Prostate gland (tissue), 2 donors: Measurements from ENCODE around the gene E4F1. TPM values are rescaled to one million over a fixed set of nuclear protein-coding genes. Genes with fewer than 3 reads are reported as not detected.
"Not testable (repeated sequence)": the region's sequence is repeated elsewhere in the genome, so short reads cannot be mapped to it uniquely, and the experiment has no call there.

ENCODE experiments used
- DNase-seq: peaks from one replicate; pipeline ENCODE4 v3.0.0-alpha.2; 2019; ENCODE audit warnings: low spot score
- H3K27ac ChIP-seq, 2 donors: fragments of 200-600 bp; sonication (generic); 2 replicates each; pipeline ENCODE4 v1.5.1; 2017 to 2019
- H3K27me3 ChIP-seq: fragments of 200-600 bp; sonication (generic); replicated peaks from 2 replicates; pipeline ENCODE4 v1.5.1; 2019; ENCODE audit not compliant: insufficient read depth
- H3K36me3 ChIP-seq, 2 donors: fragments of 200-600 bp; sonication (generic); 1 replicate in 1 of 2; 2 replicates in 1 of 2; pipeline versions ENCODE4 v1.5.1 to v1.8.1; 2017 to 2019
- H3K4me1 ChIP-seq: fragments of 200-600 bp; sonication (generic); replicated peaks from 2 replicates; pipeline ENCODE4 v1.5.1; 2019
- H3K4me3 ChIP-seq, 2 donors: fragments of 200-600 bp; sonication (generic); 2 replicates each; pipeline ENCODE4 v1.5.1; 2017 to 2019
- H3K9me3 ChIP-seq: fragments of 200-600 bp; sonication (generic); 2 replicates; pipeline ENCODE4 v1.5.1; 2017
- POLR2A ChIP-seq: fragments of 450-650 bp; IDR thresholded peaks from one replicate; pipeline ENCODE4 v1.6.1; 2016; ENCODE audit warnings: antibody characterized with exemption, mild to moderate bottlenecking
- POLR2AphosphoS5 ChIP-seq: sonication (generic); formaldehyde crosslinking; IDR thresholded peaks from one replicate; pipeline ENCODE4 v1.6.1; 2017; ENCODE audit warnings: antibody characterized with exemption
- WGBS: methylation state at CpG from one replicate; pipeline ENCODE4 v1.1.5; 2018; 5-methylcytosine and 5-hydroxymethylcytosine counted together
- intact Hi-C: fragments of 100-400 bp; cut with DNase I; formaldehyde crosslinking; loops from one replicate; pipeline ENCODE4 v1.14.2; 2022
- total RNA-seq, 2 donors: library from RNA; depleted of rRNA; stranded (reverse); fragments of >200 nt; gene quantifications; one replicate each; pipeline ENCODE4 v1.1.0, GENCODE V29; 2016
- TF ChIP-seq, protein P1 (sequence below), 4 experiments: fragments of 200-600 bp in 2 of 4; fragments of 450-650 bp in 2 of 4; sonication (generic) in 2 of 4; IDR thresholded peaks; 1 replicate in 3 of 4; 2 replicates in 1 of 4; pipeline ENCODE4 v1.5.1; 2016 to 2019; ENCODE audit warnings: antibody characterized with exemption in 4 of 4, mild to moderate bottlenecking in 2 of 4, moderate library complexity in 2 of 4

Gene E4F1
- total RNA-seq, 2 donors from 2014 or later = 38.7 to 69.1 TPM

- not testable (repeated sequence) for H3K27me3 ChIP-seq, H3K9me3 ChIP-seq, H3K4me1 ChIP-seq, DNase-seq, H3K36me3 ChIP-seq
- WGBS = under 1% methylated on average over 52 of the region's 54 CpGs
- Histone ChIP-seq H3K27ac (peak overlapping the region; percentile 95 to 97), H3K4me3 (peak overlapping the region; percentile 56 to 68)
- intact Hi-C loops = loop anchor here (5.0 kb wide), 1 partner anchor 235 kb away; no protein-coding TSS in a partner anchor
Measured at GRCh38 chr16:2267505-2267912, 44.1 kb downstream of the E4F1 start.

- Histone ChIP-seq H3K27me3 (no peaks in the 10 kb centered on the region), H3K9me3 (no peaks in the 10 kb centered on the region), H3K4me1 (peaks cover 7% of the 10 kb centered on the region), H3K36me3 (no peaks in the 10 kb centered on the region), H3K27ac (peak within 1 kb of the TSS; percentile 95 to 97), H3K4me3 (peak within 1 kb of the TSS; percentile 56 to 68)
- peak; percentile 94 for DNase-seq
- intact Hi-C loops = loop anchor here (5.0 kb wide), 1 partner anchor 234 kb away; no protein-coding TSS in a partner anchor
- WGBS = under 1% methylated on average over 75 of the region's 88 CpGs
- TF ChIP-seq, protein P1, sequence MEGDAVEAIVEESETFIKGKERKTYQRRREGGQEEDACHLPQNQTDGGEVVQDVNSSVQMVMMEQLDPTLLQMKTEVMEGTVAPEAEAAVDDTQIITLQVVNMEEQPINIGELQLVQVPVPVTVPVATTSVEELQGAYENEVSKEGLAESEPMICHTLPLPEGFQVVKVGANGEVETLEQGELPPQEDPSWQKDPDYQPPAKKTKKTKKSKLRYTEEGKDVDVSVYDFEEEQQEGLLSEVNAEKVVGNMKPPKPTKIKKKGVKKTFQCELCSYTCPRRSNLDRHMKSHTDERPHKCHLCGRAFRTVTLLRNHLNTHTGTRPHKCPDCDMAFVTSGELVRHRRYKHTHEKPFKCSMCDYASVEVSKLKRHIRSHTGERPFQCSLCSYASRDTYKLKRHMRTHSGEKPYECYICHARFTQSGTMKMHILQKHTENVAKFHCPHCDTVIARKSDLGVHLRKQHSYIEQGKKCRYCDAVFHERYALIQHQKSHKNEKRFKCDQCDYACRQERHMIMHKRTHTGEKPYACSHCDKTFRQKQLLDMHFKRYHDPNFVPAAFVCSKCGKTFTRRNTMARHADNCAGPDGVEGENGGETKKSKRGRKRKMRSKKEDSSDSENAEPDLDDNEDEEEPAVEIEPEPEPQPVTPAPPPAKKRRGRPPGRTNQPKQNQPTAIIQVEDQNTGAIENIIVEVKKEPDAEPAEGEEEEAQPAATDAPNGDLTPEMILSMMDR (IDR thresholded peaks at IDR 0.05) = peak in 2 of 4 experiments; percentile 30 to 35
- peak; percentile 97 for TF ChIP-seq POLR2AphosphoS5
- peak; percentile 91 for TF ChIP-seq POLR2A
Measured at GRCh38 chr16:2267913-2268666, 44.7 kb downstream of the E4F1 start, which contains the start of gene RNPS1. Gene RNPS1, minus strand, starts transcription at chr16:2268126. Its CDS starts 3,483 bp downstream, at chr16:2264643.

DNA sequence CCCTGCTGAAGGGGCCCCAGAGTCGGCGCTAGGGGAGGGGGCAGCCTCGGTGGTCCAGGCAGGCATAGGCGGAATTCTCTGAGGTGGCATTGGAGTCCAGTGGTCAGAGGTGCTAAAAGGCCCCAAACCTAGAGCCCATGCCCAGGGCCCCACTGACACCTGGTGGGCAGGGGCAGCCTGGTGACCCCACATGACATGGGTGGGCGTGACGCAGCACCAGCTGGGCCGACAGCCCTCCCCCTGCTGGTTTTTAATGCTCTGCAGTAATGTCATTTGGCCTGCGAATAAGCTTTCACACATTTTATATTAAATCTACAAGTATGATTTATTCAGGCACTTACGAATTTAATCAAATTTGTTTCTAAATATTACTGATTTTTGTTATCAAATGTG is 46.7 kb downstream of the E4F1 start:
- DNase-seq = no peak
- H3K4me1 ChIP-seq = peaks cover 4% of the 10 kb centered on the region
- intact Hi-C loops = no loop called here
- H3K36me3 ChIP-seq = no peaks in the 10 kb centered on the region
- WGBS = 90% methylated on average over 9 of the region's 9 CpGs
- no peak overlapping the region for H3K27ac ChIP-seq
- H3K4me3 ChIP-seq = no peak overlapping the region
- no peaks in the 10 kb centered on the region for H3K9me3 ChIP-seq
- TF ChIP-seq, protein P1 (IDR thresholded peaks at IDR 0.05) = no peak
- no peak for TF ChIP-seq POLR2A
- TF ChIP-seq POLR2AphosphoS5 = no peak
- no peaks in the 10 kb centered on the region for H3K27me3 ChIP-seq

DNA sequence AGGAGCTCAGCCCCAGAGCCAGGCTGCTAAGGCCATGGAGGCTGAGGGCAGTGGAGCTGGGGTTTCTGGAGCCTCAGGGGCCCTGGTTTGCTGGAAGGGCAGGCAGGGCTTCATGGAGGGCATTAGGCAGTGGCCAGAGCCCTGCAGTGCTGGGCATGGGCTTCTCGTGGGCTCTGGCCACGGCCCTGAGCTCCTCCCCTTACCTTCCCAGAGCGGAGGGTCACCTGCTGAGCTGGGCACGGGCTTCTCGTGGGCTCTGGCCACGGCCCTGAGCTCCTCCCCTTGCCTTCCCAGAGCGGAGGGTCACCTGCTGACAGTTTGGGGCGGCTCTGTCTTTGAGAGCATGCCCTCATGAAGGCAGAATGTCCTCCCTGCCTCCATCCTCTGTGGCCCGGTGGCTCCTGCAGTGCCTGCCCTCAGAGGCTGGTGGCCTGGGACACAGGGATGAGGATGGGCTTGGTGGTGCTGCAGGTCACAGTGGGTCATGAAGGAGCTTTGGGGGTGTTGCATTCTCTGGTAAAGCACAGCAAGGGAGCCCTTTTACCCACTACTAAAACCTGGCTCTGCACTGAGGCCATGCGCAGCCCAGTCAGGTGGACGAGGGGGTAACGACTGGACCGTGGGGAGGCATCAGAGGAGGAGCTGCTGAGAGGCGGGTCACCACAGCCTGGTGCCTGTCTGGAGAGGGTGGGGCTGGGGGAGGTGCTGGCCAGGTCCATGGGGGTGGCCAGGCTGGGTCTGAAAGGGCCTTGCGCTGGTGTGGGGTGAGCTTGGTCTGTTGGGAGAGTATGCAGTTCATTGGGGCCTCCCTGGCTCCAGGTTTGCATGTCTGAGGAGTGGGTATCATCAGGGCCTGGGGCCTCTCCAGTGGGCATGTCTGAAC is 47.4 kb downstream of the E4F1 start:
- WGBS = 76% methylated on average over 15 of the region's 15 CpGs
- peaks cover 4% of the 10 kb centered on the region for H3K4me1 ChIP-seq
- no peak overlapping the region for H3K27ac ChIP-seq
- no peaks in the 10 kb centered on the region for H3K27me3 ChIP-seq
- intact Hi-C loops = no loop called here
- H3K9me3 ChIP-seq = no peaks in the 10 kb centered on the region
- TF ChIP-seq POLR2A = no peak
- TF ChIP-seq, protein P1 (IDR thresholded peaks at IDR 0.05) = no peak
- TF ChIP-seq POLR2AphosphoS5 = no peak
- no peak for DNase-seq
- H3K36me3 ChIP-seq = no peaks in the 10 kb centered on the region
- no peak overlapping the region for H3K4me3 ChIP-seq

- no peak for DNase-seq
- intact Hi-C loops = no loop called here
- H3K4me1 ChIP-seq = peaks cover 4% of the 10 kb centered on the region
- no peak overlapping the region for H3K4me3 ChIP-seq
- no peaks in the 10 kb centered on the region for H3K9me3 ChIP-seq
- WGBS = 67% methylated on average over 3 of the region's 14 CpGs
- TF ChIP-seq, protein P1 (IDR thresholded peaks at IDR 0.05) = no peak
- TF ChIP-seq POLR2A = no peak
- TF ChIP-seq POLR2AphosphoS5 = no peak
- no peaks in the 10 kb centered on the region for H3K27me3 ChIP-seq
- H3K27ac ChIP-seq = no peak overlapping the region
- H3K36me3 ChIP-seq = no peaks in the 10 kb centered on the region
Measured at GRCh38 chr16:2271848-2272461, 48.6 kb downstream of the E4F1 start.
